ENCODE results near the gene LEPROT. TPM values are rescaled to one million over a fixed set of nuclear protein-coding genes. Genes with fewer than 3 reads are reported as not detected.
A peak's percentile ranks its signal among the peaks of the same experiment; 100 is the strongest.

The LEPROT gene
- total and polyA plus RNA-seq, 5 donors, result 33.0 to 59.1 (median 55.0) TPM

- no peak overlapping the region for H3K4me3 ChIP-seq (ENCODE audit: low read length)
- no peaks in the 10 kb centered on the region for H3K4me1 ChIP-seq (ENCODE audit: control insufficient read depth, insufficient read depth, low read length)
- no peaks in the 10 kb centered on the region for H3K9me3 ChIP-seq (ENCODE audit: control insufficient read depth, low read length)
- H3K27me3 ChIP-seq (ENCODE audit: control insufficient read depth, insufficient read depth), result no peaks in the 10 kb centered on the region
- no peak for ATAC-seq
- no peak for DNase-seq
- 80% methylated on average over 4 of the region's 4 CpGs for WGBS
- no peak overlapping the region for H3K27ac ChIP-seq (ENCODE audit: low read length)
- intact Hi-C loops (cut with DNase I), result no loop called here
These were observed 8.0 kb upstream of the LEPROT start for GRCh38 chr1:65412256-65412983.

DNA sequence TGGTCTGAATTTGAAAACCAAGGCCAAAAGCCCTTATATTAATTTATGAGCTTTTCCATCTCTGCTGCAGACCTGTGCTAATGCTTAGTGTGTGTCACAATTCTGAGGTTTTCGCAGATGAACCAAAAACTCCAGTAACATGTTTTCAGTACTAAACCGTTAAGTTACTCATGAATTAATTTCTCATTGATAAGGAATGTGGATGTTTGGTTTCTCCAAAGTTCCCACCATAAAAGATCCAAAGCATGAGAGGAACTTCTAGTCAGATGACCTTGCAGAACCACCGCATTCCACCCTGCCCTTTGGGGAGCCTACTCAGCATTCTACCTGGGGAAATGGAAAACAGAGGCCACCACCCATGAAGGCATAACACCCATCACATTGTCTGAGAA lies 7.5 kb upstream of the LEPROT start:
- Histone ChIP-seq H3K27me3 (ENCODE audit: control insufficient read depth, insufficient read depth) (no peaks in the 10 kb centered on the region), H3K4me3 (ENCODE audit: low read length) (no peak overlapping the region), H3K4me1 (ENCODE audit: control insufficient read depth, insufficient read depth, low read length) (no peaks in the 10 kb centered on the region), H3K9me3 (ENCODE audit: control insufficient read depth, low read length) (no peaks in the 10 kb centered on the region), H3K27ac (ENCODE audit: low read length) (no peak overlapping the region)
- ATAC-seq, result no peak
- DNase-seq, result no peak
- intact Hi-C loops (cut with DNase I), result no loop called here
- WGBS, result 92% methylated on average over 3 of the region's 3 CpGs

GRCh38 chr1:65414538-65414937 lies 5.9 kb upstream of the LEPROT start:
- Histone ChIP-seq H3K4me1 (ENCODE audit: control insufficient read depth, insufficient read depth, low read length) (no peaks in the 10 kb centered on the region), H3K9me3 (ENCODE audit: control insufficient read depth, low read length) (no peaks in the 10 kb centered on the region), H3K4me3 (ENCODE audit: low read length) (no peak overlapping the region), H3K27me3 (ENCODE audit: control insufficient read depth, insufficient read depth) (no peaks in the 10 kb centered on the region), H3K27ac (ENCODE audit: low read length) (no peak overlapping the region)
- intact Hi-C loops (cut with DNase I), result no loop called here
- DNase-seq (no peak), ATAC-seq (no peak)
- 91% methylated on average over 4 of the region's 4 CpGs for WGBS

- H3K27ac ChIP-seq (ENCODE audit: low read length), result no peak overlapping the region
- no peaks in the 10 kb centered on the region for H3K9me3 ChIP-seq (ENCODE audit: control insufficient read depth, low read length)
- H3K27me3 ChIP-seq (ENCODE audit: control insufficient read depth, insufficient read depth), result no peaks in the 10 kb centered on the region
- 85% methylated on average over 1 of the region's 1 CpG for WGBS
- H3K4me1 ChIP-seq (ENCODE audit: control insufficient read depth, insufficient read depth, low read length), result no peaks in the 10 kb centered on the region
- intact Hi-C loops (cut with DNase I), result no loop called here
- H3K4me3 ChIP-seq (ENCODE audit: low read length), result no peak overlapping the region
- DNase-seq (no peak), ATAC-seq (no peak)
These were observed 3.7 kb upstream of the LEPROT start for GRCh38 chr1:65416767-65417166.

DNA sequence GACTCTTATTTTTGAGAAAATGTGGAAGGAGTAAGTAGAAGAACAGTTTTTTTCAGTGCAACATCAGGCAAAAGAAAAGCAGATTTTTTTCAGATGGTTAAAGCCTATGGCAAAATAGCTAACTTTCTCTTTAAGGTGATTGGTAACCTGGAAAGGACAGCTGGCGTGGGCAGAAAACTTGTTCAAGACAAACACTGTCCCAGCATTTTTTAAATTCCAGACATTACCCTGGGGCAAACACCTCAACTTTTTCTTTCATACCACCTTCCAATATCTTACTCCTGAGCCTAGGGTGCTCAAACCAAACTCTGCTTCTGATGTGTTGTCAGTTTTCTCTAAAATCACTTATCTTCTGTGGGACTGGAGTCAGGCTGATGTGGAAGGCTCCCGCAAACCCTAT lies 2.7 kb upstream of the LEPROT start:
- ATAC-seq (no peak), DNase-seq (no peak)
- intact Hi-C loops (cut with DNase I), result no loop called here
- H3K4me3 ChIP-seq (ENCODE audit: low read length), result no peak overlapping the region
- no peak overlapping the region for H3K27ac ChIP-seq (ENCODE audit: low read length)
- no peaks in the 10 kb centered on the region for H3K9me3 ChIP-seq (ENCODE audit: control insufficient read depth, low read length)
- peaks cover 7% of the 10 kb centered on the region for H3K4me1 ChIP-seq (ENCODE audit: control insufficient read depth, insufficient read depth, low read length)
- H3K27me3 ChIP-seq (ENCODE audit: control insufficient read depth, insufficient read depth), result no peaks in the 10 kb centered on the region
- WGBS, result 86% methylated on average over 2 of the region's 2 CpGs

DNA sequence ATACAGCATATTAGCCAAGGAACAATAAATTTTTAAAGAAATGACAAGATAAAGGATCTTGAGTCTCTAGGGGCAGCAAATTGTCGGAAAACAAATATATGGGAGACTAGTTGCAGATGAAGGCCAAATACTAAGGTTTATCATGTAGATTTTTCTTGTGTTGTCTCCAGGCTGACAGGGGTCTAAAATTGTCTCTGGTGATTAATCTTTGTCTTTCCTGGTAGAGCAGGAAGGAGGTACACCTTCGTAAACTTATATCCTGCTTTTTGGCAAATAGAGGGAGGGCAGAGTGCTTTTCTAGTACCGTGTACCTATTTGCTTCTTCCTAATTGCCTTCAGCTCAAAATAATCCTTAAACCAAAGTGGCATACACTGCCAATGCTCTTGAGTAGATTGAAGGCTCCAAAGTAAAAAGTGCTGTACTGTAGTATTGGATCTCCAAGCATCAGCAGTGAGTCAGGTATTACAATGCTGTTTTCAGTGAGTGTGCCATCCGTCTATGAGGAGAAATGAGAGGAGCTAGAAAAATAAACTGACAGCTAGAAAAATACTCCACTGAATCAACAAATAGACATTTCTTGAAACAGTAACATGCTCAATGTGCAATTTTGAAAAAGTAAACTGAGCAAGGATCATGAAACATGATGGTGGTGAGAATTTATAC lies 1.8 kb upstream of the LEPROT start:
- intact Hi-C loops (cut with DNase I), result no loop called here
- Histone ChIP-seq H3K9me3 (ENCODE audit: control insufficient read depth, low read length) (no peaks in the 10 kb centered on the region), H3K4me3 (ENCODE audit: low read length) (no peak overlapping the region), H3K4me1 (ENCODE audit: control insufficient read depth, insufficient read depth, low read length) (peaks cover 10% of the 10 kb centered on the region), H3K27me3 (ENCODE audit: control insufficient read depth, insufficient read depth) (no peaks in the 10 kb centered on the region), H3K27ac (ENCODE audit: low read length) (no peak overlapping the region)
- DNase-seq (no peak), ATAC-seq (no peak)
- 95% methylated on average over 4 of the region's 4 CpGs for WGBS

DNA sequence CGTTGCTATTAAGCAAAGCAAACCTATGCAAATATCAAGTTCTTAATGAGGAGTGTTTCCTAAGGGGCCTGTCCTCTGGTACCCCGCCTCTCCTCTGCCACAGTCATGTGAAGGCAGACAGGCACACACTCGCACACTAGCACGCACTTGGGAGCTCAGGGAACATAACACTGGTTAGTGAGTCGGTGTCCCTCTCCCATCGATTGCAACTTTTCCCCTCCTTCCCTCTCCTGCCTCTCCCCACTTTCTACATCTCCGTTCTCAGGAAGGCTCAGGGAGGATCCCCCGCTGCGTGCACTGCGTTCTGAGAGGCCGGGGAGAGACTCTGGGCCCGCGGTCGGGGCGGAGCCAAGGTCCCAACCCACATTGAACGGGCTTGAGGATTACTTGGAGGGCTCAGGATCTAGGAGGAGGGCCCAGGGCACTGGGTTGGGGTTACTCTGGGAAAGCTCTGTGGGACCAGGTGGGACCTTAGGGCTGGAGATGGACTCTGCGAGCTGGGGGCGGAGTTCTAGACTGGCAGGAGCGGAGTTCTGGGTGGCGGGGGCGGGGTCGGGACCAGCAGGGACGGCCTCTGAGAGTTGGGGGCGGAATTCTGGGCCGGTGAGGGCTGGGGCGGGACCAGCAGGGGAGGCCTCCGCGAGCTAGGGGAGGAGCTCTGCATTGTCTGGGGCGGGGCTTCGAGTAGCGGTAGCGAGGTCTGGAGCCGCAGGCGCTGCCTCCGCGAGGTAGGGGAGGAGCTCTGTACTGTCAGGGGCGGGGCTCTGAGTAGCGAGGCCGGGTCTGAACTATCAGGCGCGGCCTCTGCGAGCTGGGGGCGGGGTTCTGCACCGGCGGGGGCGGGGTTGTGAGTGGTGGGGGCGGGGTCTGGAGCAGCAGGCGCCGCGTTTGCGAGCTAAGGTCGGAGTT lies 533 bp upstream of the LEPROT start:
- Histone ChIP-seq H3K27ac (ENCODE audit: low read length) (peak overlapping the region; percentile 96), H3K4me3 (ENCODE audit: low read length) (peak overlapping the region; percentile 81), H3K9me3 (ENCODE audit: control insufficient read depth, low read length) (no peaks in the 10 kb centered on the region), H3K4me1 (ENCODE audit: control insufficient read depth, insufficient read depth, low read length) (peaks cover 10% of the 10 kb centered on the region), H3K27me3 (ENCODE audit: control insufficient read depth, insufficient read depth) (no peaks in the 10 kb centered on the region)
- ATAC-seq (peak; percentile 98 to 99), DNase-seq (peak; percentile 99 to 100 (median 99))
- intact Hi-C loops (cut with DNase I), result loop anchor here in 2 of 4 donors (10.0 kb wide), 2 partner anchors 165 to 275 kb away; no protein-coding TSS in a partner anchor
- WGBS, result under 1% methylated on average over 52 of the region's 52 CpGs

GRCh38 chr1:65421351-65422025 lies 1.0 kb downstream of the LEPROT start:
- DNase-seq (no peak), ATAC-seq (peak in 1 of 2 donors; percentile 22)
- 2% methylated on average over 13 of the region's 13 CpGs for WGBS
- peaks cover 10% of the 10 kb centered on the region for H3K4me1 ChIP-seq (ENCODE audit: control insufficient read depth, insufficient read depth, low read length)
- H3K4me3 ChIP-seq (ENCODE audit: low read length), result peak overlapping the region; percentile 48
- peak overlapping the region; percentile 77 for H3K27ac ChIP-seq (ENCODE audit: low read length)
- intact Hi-C loops (cut with DNase I), result loop anchor here in 2 of 4 donors (10.0 kb wide), 2 partner anchors 167 to 273 kb away; no protein-coding TSS in a partner anchor
- H3K9me3 ChIP-seq (ENCODE audit: control insufficient read depth, low read length), result no peaks in the 10 kb centered on the region
- no peaks in the 10 kb centered on the region for H3K27me3 ChIP-seq (ENCODE audit: control insufficient read depth, insufficient read depth)

DNA sequence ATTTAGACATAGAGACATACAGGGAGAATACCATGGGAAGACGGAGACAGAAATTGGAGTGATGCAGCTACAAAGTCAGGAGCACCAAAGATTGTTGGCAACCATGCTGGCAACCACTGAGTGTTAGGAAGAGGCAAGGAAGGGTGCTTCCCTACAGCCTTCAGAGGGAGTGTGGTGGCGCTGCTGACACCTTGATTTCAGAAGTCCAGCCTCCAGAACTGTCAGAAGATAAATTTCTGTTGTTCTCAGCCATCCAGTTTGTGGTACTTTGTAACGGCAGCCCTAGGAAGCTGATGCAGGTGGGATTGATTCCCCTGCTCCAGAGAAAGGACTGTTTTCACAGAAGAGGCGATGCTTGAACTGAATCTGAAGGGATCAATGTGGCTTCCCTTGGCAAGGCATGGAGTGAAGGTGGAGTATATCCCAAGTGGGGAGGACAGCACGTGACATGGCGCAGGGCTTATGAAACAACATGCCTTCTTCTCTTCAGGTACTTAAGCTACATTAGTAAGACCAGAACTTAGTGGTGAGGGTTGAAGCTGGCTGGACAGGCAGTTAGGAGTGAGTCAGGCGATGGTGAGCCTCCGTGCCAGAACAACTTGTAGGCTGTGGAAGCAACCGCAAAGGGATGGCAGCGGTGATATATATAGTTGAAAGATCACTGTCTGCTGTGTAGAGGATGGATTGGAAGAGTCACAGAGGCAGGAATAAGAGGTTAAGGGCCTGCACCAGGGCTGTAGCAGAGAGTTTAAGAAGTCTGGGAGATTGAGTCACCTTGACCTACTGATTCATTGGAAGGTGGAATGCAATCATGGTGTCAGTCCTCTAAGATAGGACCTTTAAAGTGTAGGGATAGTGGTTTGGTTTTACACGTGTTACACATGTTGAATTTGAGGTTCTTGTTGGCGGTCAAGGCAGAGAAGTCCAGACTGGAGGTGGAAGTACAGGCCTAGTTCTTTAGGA lies 2.1 kb downstream of the LEPROT start:
- intact Hi-C loops (cut with DNase I), result loop anchor here in 2 of 4 donors (10.0 kb wide), 2 partner anchors 168 to 272 kb away; no protein-coding TSS in a partner anchor
- Histone ChIP-seq H3K27ac (ENCODE audit: low read length) (peak overlapping the region; percentile 8), H3K4me3 (ENCODE audit: low read length) (peak overlapping the region; percentile 48), H3K4me1 (ENCODE audit: control insufficient read depth, insufficient read depth, low read length) (peaks cover 10% of the 10 kb centered on the region), H3K27me3 (ENCODE audit: control insufficient read depth, insufficient read depth) (no peaks in the 10 kb centered on the region), H3K9me3 (ENCODE audit: control insufficient read depth, low read length) (no peaks in the 10 kb centered on the region)
- no peak for DNase-seq
- WGBS, result 92% methylated on average over 12 of the region's 12 CpGs
- ATAC-seq, result no peak

All from right cardiac atrium (tissue), 5 donors.